ENCODE measurements around the gene CEP41. TPM values are rescaled to one million over a fixed set of nuclear protein-coding genes. Genes with fewer than 3 reads are reported as not detected.

CEP41 gene
- total and polyA plus RNA-seq, 2 donors (not counting 3 experiments of a cell fraction or from before 2014, with no cell fraction given): 19.5 to 26.8 TPM

GRCh38 chr7:130387306-130387627 lies 53.5 kb downstream of the CEP41 start:
- Histone ChIP-seq H3K36me3 (ENCODE audit: control insufficient read depth in 2 of 2, extremely low read depth in 1 of 2, insufficient read depth in 2 of 2, low read length in 2 of 2) (no peaks in the 10 kb centered on the region), H3K79me2 (ENCODE audit: control insufficient read depth, insufficient read depth, low read length) (no peaks in the 10 kb centered on the region), H2AFZ (ENCODE audit: low read depth, low read length) (no peak overlapping the region), H3K9me3 (replicated peaks; ENCODE audit: control insufficient read depth, insufficient read depth, low read length) (no peaks in the 10 kb centered on the region), H3K4me2 (ENCODE audit: insufficient read depth, low read length) (no peak overlapping the region), H3K27ac (ENCODE audit: insufficient read depth, low read depth, low read length) (no peak overlapping the region), H3K27me3 (ENCODE audit: control insufficient read depth in 2 of 2, insufficient read depth in 2 of 2, low read length in 2 of 2) (no peaks in the 10 kb centered on the region), H3K4me3 (replicated peaks in 1 of 3; ENCODE audit: insufficient read depth in 1 of 3, low read depth in 1 of 3, low read length in 3 of 3) (no peak overlapping the region), H3K4me1 (ENCODE audit: control insufficient read depth, extremely low read depth, insufficient read depth, low read length) (no peaks in the 10 kb centered on the region), H3K9ac (replicated peaks; ENCODE audit: extremely low read depth, insufficient read depth, low read length) (no peak overlapping the region), H3K9me1 (replicated peaks; ENCODE audit: control insufficient read depth, extremely low read depth, insufficient read depth, low read length) (no peaks in the 10 kb centered on the region), H4K20me1 (replicated peaks; ENCODE audit: control insufficient read depth, extremely low read depth, insufficient read depth, low read length) (no peaks in the 10 kb centered on the region)
- no TSS peak for BruUV-seq (replicated peaks)
- ChIA-PET POLR2A (no interaction called here), CTCF (no interaction called here)
- intact Hi-C loops (cut with micrococcal nuclease): no loop called here
- dilution Hi-C loops (cut with MboI; ENCODE audit: extremely low pct_ligation_motif_present, low sequenced_read_pairs): no loop called here
- TF ChIP-seq MYC (IDR thresholded peaks at IDR 0.05; ENCODE audit: low read depth, low read length) (no peak), CTCF (IDR thresholded peaks at IDR 0.05; ENCODE audit: extremely low read depth in 1 of 2, insufficient read depth in 1 of 2, low read depth in 1 of 2, low read length in 2 of 2) (no peak), POLR2AphosphoS5 (IDR thresholded peaks at IDR 0.05; ENCODE audit: insufficient read depth, low read depth, low read length) (no peak), FOS (IDR thresholded peaks at IDR 0.05; ENCODE audit: borderline replicate concordance, insufficient read depth, low read length) (no peak), GATA2 (IDR thresholded peaks at IDR 0.05; ENCODE audit: insufficient read depth, insufficient read length, low read depth, low read length) (no peak), JUN (IDR thresholded peaks at IDR 0.05; ENCODE audit: borderline replicate concordance, insufficient read depth, insufficient read length, low read depth) (no peak), EZH2 (IDR thresholded peaks at IDR 0.05; ENCODE audit: borderline replicate concordance, low read depth, low read length, severe bottlenecking) (no peak), POLR2A (IDR thresholded peaks at IDR 0.05; ENCODE audit: low read depth, low read length) (no peak)
- TF ChIP-seq, protein P1, sequence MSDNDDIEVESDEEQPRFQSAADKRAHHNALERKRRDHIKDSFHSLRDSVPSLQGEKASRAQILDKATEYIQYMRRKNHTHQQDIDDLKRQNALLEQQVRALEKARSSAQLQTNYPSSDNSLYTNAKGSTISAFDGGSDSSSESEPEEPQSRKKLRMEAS (IDR thresholded peaks at IDR 0.05; ENCODE audit: insufficient read depth, insufficient read length): no peak
- FAIRE-seq (no peak), DNase-seq (ENCODE audit: low read depth, low spot score) (no peak)

Measured in endothelial cell of umbilical vein (primary cell).